GM19238 (cell line): ENCODE data around the gene PHC2.
"Not testable (repeated sequence)": the region's sequence is repeated elsewhere in the genome, so short reads cannot be mapped to it uniquely, and the experiment has no call there.

Experiments used
- DNase-seq: peaks from one replicate; pipeline ENCODE4 v3.0.0; 2011; ENCODE audit warnings: low spot score; ENCODE audit not compliant: insufficient read length

PHC2 gene

GRCh38 chr1:33295023-33295422, 135.9 kb downstream of the PHC2 start:
- DNase-seq, result no peak

- no peak for DNase-seq
These were observed 136.6 kb downstream of the PHC2 start for GRCh38 chr1:33294071-33295010.

DNA sequence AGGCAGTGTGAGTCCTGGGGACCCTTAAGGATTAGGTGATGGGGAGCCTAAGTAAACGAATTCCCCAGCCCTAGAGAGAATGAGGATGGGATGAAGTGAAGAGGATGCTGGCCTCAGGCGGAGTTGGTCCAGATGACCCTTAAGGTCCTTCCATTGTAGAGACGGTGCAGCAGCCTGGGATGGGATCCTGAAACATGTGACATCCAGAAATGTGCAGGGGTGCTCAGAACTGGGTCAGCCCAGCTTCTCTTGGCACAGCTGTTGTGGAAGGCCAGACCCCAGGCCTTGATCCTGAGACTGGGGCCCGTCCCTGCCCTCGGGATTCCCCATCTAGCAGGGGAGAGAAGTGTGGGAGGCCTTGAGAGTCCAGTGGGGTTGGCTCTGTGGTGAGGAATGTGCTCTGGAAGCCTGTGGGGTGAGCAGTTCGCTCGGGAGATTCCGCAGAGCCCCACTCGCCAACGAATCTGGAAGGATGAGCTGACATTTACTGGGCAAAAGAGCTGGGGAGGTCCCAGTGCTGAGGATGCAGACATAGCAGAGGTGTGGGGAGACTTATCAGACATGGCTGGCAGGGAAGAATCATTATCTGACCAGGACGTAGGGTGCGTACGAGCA, 138.1 kb downstream of the PHC2 start:
- no peak for DNase-seq

DNA sequence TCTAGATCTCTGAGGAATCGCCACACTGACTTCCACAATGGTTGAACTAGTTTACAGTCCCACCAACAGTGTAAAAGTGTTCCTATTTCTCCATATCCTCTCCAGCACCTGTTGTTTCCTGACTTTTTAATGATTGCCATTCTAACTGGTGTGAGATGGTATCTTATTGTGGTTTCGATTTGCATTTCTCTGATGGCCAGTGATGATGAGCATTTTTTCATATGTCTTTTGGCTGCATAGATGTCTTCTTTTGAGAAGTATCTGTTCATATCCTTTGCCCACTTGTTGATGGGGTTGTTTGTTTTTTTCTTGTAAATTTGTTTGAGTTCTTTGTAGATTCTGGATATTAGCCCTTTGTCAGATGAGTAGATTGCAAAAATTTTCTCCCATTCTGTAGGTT, 140.3 kb downstream of the PHC2 start:
- not testable (repeated sequence) for DNase-seq

DNA sequence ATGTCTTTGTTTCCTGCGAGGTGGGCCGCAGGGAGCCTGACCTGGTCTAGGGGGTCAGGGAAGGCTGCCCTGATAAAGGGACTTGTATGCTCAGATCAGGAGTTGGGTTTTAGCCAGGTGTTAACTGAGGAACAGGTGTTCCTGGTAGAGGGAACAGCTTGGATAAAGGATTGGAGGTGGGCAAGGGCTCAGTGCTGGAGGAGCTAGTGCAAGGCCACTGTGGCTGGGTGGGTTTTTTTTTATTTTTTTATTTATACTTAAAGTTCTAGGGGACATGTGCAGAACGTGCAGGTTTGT, 141.1 kb downstream of the PHC2 start:
- DNase-seq, result no peak

DNA sequence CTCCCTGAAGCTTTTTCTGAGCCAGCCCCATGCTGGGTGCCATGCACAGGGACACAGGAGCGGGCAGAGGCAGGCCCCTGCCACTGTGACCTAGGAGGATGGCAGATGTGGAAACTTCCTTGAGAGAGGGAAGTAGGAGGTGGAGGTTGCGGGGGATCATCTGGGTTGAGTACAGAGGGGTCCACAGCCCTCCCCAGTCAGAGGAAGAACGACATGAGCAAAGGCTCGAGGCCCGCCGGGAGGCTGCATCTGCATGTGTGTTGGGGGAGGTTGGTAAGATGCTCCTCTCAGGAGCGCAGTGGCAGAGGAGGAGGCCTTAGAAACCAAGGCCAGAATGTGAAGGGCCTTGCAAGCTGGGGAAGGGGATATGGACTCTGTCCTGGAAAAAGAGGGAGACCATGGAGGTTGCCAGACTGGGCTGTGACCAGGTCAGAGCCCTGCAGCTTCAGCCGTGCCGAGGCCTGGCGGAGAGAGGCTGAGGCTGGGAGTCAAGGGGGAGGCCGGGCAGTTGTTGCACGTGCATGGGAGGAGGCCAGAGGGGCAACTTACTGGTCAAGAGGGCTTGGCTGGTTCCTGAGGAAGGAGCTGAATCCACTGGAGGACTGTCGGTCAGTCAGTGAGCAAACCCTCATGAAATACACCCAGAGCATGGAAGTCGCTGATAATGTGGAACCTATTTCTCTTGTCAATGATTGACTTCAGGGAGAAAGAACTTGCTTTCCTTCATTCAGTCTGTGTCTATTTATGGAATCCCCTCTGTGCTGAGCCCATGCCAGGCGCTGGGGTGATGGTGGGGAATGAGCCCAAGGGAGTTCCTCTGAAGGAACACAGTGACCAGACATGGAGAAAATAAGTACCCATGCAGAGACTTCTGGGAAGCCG, 141.7 kb downstream of the PHC2 start:
- no peak for DNase-seq

DNA sequence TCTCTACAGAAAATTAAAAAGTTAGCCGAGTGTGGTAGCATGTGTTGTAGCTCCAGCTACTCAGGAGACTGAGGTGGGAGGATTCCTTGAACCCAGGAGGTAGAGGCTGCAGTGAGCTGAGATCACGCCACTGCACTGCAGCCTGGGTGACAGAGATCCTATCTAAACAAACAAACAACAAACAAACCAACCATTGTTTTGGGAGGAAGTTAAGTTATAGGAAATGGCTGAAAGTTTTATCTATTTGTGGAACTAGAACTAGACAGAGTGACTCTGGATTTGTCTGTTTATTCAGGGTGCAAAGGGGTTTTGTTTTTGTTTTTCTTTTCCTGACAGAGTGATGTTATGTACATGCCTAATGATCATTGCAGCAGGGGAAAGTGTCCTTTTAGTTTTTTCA, 143.6 kb downstream of the PHC2 start:
- DNase-seq, result no peak

GRCh38 chr1:33286451-33287185, 144.3 kb downstream of the PHC2 start:
- no peak for DNase-seq

DNA sequence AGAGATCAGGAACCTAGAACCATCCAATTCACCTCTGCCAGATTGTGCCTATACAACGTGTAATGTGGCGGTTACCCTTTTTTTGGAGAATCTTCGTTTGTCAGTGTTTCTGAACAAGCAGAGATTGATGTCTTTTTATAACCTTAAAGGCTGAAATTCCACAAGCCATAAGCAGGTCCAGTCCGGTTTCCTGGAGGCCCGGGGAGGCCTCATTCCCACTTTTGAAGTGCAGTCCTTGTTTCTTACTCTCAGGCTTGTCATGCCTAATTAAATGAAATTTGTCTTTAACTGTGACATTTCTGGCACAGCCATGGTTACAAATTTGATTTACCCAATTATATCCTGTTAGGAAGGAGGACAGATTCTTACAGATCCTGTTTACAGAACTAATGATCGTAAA, 146.8 kb downstream of the PHC2 start:
- no peak for DNase-seq

DNA sequence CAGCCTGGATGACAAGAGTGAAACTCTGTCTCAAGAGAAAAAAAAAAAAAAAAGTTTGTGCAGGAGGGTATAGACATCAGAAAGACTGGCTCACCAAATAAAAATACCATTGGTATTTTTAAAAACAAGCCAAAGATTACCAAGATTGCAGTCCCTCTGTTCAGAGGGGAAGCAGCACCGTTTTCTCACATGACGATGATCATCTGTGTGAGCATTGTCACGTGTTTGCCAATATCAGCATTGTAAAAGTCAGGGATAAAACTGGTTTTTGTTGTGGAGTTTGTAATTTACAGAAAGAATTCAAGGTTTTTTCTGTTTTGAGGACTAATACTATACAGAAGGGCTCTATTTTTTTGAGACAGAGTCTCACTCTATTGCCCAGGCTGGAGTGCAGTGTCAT, 148.1 kb downstream of the PHC2 start:
- DNase-seq, result no peak

GRCh38 chr1:33281554-33282303, 149.2 kb downstream of the PHC2 start:
- DNase-seq, result no peak

DNA sequence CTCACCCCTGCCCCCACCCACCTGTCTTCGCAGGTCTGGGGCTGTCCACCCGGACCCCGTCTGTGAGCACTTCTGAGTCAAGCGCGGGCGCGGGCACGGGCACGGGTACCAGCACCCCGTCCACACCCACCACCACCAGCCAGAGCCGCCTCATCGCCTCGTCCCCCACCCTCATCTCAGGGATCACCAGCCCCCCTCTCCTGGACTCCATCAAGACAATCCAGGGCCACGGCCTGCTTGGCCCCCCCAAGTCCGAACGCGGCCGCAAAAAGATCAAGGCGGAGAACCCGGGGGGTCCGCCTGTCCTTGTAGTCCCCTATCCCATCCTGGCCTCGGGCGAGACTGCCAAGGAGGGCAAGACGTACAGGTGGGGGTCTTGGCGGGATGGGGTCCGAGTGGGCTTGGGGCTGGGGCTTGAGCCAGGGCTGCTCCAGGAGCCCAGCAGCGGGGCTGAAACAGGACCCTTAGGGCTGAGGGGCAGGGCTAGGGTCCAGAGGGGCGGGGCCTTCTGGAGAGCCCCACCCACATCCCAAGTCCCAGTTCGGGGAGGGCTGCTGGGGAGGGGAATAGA, 150.7 kb downstream of the PHC2 start:
- DNase-seq, result no peak

- DNase-seq, result no peak
These were observed 153.3 kb downstream of the PHC2 start for GRCh38 chr1:33277488-33278084.

DNA sequence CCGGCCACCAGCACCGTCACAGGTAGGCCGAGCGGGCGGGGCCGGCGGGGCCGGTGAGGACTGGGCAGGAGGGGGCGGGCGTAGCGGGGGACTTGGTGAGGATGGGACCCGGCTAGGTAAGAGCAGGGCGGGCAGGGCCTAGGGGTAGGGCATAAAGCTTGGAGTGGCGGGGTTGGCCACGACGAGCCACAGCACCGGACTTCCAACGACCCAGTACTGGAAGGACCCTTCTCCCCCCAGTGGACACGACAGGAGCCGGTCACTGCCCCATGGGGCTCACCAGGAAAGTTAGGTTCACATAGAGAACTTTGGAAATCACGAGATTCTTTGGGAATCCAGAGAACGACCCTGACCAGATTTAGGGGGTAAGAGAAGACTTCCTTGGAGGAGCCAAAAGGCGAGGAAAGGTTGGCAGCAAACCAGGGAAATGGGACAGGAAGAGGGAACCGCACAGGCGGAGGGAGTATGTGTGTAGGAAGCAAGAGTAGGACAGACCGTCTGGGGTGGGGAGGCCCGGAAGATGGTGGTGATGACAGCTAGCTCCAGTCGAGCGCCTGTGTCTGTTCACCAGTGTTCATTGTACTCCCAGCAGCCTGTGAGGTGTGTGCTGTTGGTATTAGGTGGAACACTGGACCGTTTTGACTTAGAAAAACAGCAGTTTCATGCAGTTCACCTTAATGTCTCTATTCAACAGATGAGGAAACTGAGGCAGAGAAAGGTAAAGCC, 154.2 kb downstream of the PHC2 start:
- no peak for DNase-seq

- DNase-seq, result no peak
These were observed 155.0 kb downstream of the PHC2 start for GRCh38 chr1:33275706-33276572.

GRCh38 chr1:33275195-33275594, 155.7 kb downstream of the PHC2 start:
- DNase-seq, result no peak

DNA sequence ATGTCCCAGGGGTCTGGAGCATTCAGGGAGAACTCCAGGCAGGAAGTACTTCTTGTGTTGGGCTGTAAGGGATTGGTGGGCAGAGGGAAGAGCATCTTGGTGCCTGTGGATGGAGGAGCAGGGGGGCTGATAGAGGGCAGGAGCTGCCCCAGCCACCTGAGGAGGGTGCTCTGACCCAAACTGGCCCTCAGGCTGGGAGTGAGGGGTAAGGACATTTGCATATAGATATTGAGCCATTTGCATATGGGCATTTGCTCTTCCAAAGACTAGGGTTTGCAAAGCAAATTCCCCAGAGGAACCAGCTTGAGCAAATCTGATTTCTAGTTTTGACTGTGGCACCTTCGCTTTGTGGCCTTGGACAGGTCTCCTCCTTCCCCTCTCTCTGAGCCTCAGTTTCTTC, 156.4 kb downstream of the PHC2 start:
- no peak for DNase-seq

GRCh38 chr1:33273961-33274371, 156.9 kb downstream of the PHC2 start:
- no peak for DNase-seq
